GM18868 (cell line): Measurements from ENCODE around the gene HNRNPA3.
"Not testable (repeated sequence)": the region's sequence is repeated elsewhere in the genome, so short reads cannot be mapped to it uniquely, and the experiment has no call there.

Experiments used
- ATAC-seq: cut with Tn5 transposase; IDR thresholded peaks from one replicate; pipeline ENCODE4 v1.9.1; 2021; ENCODE audit warnings: mild to moderate bottlenecking, moderate library complexity; ENCODE audit not compliant: unreplicated experiment

The HNRNPA3 gene

DNA sequence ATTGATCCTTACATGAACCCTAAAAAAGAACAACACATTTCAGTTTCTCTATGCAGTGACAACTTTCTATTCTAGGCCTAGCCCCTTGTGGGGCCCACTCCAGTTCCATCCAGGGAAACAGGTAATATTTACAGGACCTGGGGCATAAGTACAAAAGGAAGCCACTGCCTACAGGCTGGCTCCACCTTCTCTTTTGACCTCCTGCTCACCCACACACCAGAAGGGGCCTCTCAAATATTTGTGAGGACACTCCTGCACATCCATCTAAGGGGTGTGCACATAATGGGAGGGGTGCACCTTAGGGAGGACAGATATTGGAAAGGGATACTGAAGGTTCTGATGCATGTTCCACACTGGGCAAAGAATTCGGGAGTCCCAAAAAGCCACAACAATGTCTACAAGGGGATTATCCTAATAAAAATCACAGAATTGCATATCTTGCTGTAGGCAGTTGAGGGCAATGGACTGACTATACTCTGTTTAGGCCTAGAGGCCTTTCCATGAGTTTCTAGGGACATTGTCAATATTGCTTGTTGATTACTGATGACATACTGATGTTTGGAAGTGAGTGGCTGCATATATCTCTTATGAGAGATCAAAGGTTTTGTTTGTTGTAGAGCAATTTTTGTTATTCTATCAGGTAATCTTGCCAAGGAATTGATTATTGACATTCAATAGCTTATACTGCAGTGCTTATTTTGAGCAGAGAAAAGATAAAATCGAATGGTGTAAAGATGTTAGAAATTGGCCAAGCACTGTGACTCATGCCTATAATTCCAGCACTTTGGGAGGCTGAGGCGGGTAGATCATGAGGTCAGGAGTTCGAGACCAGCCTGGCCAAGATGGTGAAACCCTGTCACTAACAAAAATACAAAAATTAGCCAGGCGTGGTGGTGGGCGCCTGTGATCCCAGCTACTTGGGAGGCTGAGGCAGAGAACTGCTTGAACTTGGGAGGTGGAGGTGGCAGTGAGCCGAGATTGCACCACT is 23.8 kb upstream of the HNRNPA3 start:
- no peak for ATAC-seq

DNA sequence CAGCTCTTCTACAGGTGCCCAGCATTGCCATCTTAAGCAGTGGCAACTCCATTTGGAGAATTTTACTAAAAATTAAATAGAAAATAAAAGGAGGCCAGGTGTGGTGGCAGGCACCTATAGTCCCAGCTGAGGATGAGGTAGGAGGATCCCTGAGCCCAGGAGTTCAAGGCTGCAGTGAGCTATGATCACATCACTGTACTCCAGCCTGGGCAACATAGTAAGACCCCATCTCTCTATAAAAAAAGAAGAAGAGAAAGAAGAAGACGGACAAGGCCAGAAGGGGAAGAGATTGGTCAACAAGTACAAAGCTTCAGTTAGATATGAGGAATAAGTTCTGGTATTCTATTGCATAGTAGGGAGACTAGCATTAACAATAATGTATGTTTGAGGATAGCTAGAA is 21.7 kb upstream of the HNRNPA3 start:
- ATAC-seq: no peak

- no peak for ATAC-seq
Observed at GRCh38 chr2:177192788-177193187, 19.8 kb upstream of the HNRNPA3 start.

GRCh38 chr2:177193240-177193639 is 19.4 kb upstream of the HNRNPA3 start:
- peak; percentile 68 for ATAC-seq

DNA sequence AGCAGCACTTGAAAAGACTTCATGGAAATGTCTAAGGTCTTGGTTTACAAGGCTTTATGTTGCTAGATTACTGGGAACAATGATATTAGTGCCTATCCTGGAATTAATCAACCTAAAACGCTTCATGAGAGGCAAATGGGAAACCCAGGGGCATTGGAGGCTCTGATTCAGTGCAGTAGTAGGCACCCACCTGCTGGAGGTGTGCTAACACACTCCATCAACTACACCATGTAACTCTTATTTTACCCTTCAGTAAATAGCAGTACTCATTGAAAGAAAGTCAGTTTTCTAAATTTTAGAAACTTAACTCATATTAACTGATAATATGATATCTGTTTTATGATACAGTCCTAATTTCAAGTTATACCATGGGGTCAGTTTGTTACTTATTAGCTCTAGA is 17.4 kb upstream of the HNRNPA3 start:
- no peak for ATAC-seq

DNA sequence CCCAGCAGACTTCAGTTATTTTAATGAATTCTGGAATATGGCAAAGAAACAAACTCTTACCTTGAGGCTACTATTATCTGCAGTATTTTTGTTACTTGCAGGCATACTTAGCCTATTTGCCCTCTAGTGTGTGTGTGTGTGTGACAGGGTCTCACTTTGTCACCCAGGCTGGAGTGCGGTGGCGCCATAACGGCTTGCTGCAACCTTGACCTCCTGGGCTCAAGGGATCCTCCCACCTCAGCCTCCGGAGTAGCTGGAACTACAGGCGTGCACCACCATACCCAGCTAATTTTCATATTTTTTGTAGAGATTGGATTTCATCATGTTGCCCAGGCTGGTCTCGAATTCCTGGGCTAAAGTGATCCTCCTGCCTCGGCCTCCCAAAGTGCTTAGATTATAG is 12.2 kb upstream of the HNRNPA3 start:
- not testable (repeated sequence) for ATAC-seq

DNA sequence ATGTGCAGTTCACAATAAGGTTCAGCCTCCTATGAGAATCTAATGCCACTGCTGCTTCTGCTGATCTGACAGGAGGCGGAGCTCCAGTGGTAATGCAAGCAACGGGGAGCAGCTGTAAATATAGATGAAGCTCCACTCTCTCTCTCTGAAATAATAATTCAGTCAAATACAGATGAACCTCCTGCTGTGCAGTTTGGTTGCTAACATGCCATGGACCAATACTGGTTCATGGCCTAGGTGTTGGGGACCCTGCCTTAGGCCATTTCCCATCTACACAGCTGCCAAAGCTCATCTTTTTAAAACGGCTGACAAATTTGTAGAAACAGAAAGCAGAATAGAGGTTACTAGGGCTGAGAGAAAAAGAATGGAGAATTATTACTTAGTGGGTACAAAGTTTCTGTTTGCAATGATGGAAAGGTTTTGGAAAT is 10.7 kb upstream of the HNRNPA3 start:
- no peak for ATAC-seq

DNA sequence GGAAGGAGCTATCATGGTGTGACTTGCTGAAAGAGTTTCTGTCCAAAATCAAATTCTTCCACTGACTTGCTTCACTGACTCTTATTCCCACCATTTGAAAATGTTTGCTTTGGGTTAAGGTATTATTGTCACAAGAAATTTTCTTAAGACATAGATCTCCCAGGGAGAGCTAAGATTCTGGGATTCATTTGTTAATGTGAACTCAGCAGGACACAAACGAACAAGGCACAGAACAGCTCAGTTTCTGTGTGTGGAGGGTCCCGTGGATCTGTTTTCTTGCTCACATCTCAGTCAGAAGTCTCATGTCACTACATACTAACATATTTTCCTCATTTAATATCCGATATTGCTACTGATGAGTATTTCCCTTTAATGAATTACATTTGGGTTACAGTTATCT is 8.2 kb upstream of the HNRNPA3 start:
- ATAC-seq: no peak

- peak; percentile 83 for ATAC-seq
Observed at GRCh38 chr2:177207101-177207500, 5.5 kb upstream of the HNRNPA3 start.

GRCh38 chr2:177211169-177211568 is 1.4 kb upstream of the HNRNPA3 start:
- ATAC-seq: no peak

DNA sequence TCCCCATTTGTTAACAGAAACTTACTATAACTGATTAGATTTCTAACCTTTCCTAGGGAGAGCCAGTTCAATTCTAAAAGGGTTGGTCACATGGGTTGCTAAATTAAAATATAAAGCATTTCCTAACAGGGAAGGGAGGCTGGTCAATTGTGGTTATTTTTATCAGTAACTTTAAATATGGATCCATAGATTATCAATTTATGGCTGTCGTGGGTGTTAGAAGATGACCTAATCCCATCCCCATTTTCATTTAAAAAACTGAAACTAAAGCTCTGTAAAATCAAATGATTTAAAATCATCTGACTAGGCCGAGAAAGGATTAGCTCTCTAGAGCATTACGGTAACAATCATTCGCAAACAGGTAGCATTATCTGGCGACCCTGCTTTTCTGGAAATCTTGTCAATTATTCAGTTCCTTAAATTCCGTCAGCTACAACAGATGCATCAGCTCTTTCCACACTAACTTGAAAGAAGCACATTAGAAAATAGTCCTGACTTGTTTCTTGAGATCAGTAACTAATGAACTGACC is 953 bp upstream of the HNRNPA3 start:
- ATAC-seq: no peak

- ATAC-seq: peak; percentile 54
Observed at GRCh38 chr2:177212891-177213856, 580 bp downstream of the HNRNPA3 start.

DNA sequence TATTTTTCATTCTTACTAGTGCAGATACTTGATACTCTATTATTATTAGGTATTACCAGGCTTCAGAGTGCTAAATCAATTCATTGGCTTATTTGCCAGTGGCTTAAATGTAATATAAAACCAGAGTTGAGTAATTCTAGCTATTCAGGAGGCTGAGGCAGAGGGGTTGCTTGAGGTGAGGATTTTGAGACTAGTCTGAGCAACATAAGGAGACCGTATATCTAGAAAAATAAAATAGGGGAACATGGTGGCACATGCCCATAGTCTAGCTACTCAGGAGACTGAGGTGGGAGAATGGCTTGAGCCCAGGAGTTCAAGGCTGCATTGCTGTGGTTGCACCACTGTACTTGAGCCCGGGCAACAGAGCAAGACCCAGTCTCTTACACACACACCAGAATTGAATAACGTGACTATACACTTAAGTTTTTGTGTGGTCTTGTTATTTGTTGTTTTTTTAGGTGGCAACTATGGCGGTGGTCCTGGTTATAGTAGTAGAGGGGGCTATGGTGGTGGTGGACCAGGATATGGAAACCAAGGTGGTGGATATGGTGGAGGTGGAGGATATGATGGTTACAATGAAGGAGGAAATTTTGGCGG is 4.8 kb downstream of the HNRNPA3 start:
- no peak for ATAC-seq

DNA sequence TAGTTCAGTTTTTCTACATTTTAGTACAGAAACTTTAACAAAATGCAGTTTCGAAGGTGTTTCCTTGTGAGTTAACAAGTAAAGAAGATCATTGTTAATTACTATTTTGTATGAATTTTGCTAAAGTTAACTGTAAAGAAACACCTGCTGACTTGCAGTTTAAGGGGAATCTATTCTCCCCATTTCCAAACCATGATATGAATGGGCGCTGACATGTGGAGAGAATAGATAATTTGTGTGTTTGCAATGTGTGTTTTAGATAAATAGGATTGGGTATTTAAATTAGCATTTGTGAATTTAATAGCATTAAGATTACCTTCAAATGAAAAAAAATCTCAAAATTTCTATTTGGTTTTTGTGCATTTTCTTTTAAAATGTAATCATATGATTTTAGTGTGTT is 7.2 kb downstream of the HNRNPA3 start:
- not testable (repeated sequence) for ATAC-seq

GRCh38 chr2:177221534-177221933 is 8.9 kb downstream of the HNRNPA3 start:
- ATAC-seq: no peak

- ATAC-seq: no peak
Observed at GRCh38 chr2:177221970-177222369, 9.4 kb downstream of the HNRNPA3 start.

GRCh38 chr2:177223436-177223835 is 10.8 kb downstream of the HNRNPA3 start:
- ATAC-seq: not testable (repeated sequence)

GRCh38 chr2:177225965-177226360 is 13.4 kb downstream of the HNRNPA3 start:
- no peak for ATAC-seq

DNA sequence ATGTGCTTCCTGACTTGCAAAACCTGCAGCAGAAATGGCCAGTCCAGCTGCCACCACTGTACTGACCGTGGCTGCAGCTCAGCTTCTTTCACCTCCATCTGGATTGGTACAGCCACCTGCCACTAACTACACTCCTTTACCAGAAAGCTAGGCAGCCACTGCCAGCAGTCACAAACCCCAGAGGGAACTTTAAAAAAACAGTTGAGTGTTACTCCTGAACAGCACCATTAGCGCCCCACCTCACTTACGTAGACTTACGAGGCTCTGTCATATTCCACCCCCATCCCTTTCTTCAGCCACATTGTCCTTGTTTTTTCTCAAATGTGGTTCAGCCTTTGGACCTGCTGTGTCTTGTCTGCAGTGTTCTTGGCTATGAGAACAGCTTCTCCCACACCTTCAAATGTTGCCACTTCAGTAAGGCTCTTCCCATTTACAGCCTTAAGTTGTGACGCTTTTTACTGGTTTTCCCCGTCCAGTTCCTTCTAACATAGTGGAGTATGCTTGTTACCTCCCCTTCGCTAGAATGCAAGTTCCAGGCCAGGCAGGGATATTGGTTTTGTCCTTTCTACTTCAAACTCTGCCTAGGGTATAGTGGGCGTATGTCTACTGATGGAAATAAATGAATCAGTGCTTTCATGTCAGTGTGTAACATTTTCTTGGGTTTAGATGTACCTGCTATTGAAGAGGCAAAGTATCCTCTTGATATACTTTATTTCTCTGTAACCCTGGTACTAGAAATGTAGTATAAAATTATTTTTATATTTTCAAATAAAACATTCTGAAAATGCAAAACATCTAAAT is 17.0 kb downstream of the HNRNPA3 start:
- ATAC-seq: no peak

GRCh38 chr2:177231270-177231669 is 18.7 kb downstream of the HNRNPA3 start:
- ATAC-seq: no peak
